A673 (cell line): ENCODE measurements around the gene TP53I13. TPM values are rescaled to one million over a fixed set of nuclear protein-coding genes. Genes with fewer than 3 reads are reported as not detected.

Source experiments
- BruUV-seq: library from RNA; stranded (reverse); fragments of 400-500 nt; replicated peaks from 2 replicates; lab custom pipeline; 2021; lab: Mats Ljungman, UMichigan
- CTCF ChIA-PET: fragments of 300-600 bp; sonication (Branson Sonifier 250); formaldehyde crosslinking; loops from one replicate; lab custom pipeline; 2022; ENCODE audit warnings: antibody characterized with exemption; lab: Charles Lee
- POLR2A ChIA-PET: fragments of 300-600 bp; sonication (Branson Sonifier 250); formaldehyde crosslinking; loops from one replicate; lab custom pipeline; 2022; ENCODE audit warnings: antibody characterized with exemption; ENCODE audit not compliant: low non-redundant PET; lab: Charles Lee
- DNase-seq: peaks from one replicate; pipeline ENCODE4 v3.0.0-alpha.2; 2015; ENCODE audit warnings: low spot score
- H3K27ac ChIP-seq: fragments of 200-600 bp; sonication (generic); 2 replicates; pipeline ENCODE4 v1.5.1; 2016; ENCODE audit warnings: mixed run types, low read depth, mild to moderate bottlenecking, mixed read lengths, antibody characterized with exemption, low read length; ENCODE audit not compliant: poor library complexity, severe bottlenecking
- H3K27me3 ChIP-seq: fragments of 200-600 bp; sonication (generic); replicated peaks from 2 replicates; pipeline ENCODE4 v1.6.1; 2017; ENCODE audit warnings: mixed run types, low read depth, mild to moderate bottlenecking, mixed read lengths, antibody characterized with exemption, low read length; ENCODE audit not compliant: insufficient read depth, poor library complexity
- H3K36me3 ChIP-seq: fragments of 200-600 bp; sonication (generic); 2 replicates; pipeline ENCODE4 v1.6.1; 2016; ENCODE audit warnings: mixed run types, mild to moderate bottlenecking, mixed read lengths, antibody characterized with exemption, low read length; ENCODE audit not compliant: insufficient read depth, poor library complexity, severe bottlenecking
- H3K4me1 ChIP-seq: fragments of 200-600 bp; sonication (generic); 2 replicates; pipeline ENCODE4 v1.6.1; 2017; ENCODE audit warnings: mixed run types, mild to moderate bottlenecking, mixed read lengths, antibody characterized with exemption, low read length; ENCODE audit not compliant: insufficient read depth, poor library complexity, severe bottlenecking
- H3K4me3 ChIP-seq: fragments of 200-600 bp; sonication (generic); 2 replicates; pipeline ENCODE4 v1.5.1; 2016; ENCODE audit warnings: low read depth, mixed run types, mild to moderate bottlenecking, mixed read lengths, low read length; ENCODE audit not compliant: poor library complexity, severe bottlenecking
- H3K9me3 ChIP-seq: fragments of 200-600 bp; sonication (generic); 2 replicates; pipeline ENCODE4 v1.6.1; 2016; ENCODE audit warnings: mixed run types, low read depth, mild to moderate bottlenecking, mixed read lengths, antibody characterized with exemption, low read length; ENCODE audit not compliant: poor library complexity, severe bottlenecking
- EZH2 ChIP-seq: fragments of 200-600 bp; sonication (generic); IDR thresholded peaks from 2 replicates; pipeline ENCODE4 v1.6.1; 2017; ENCODE audit warnings: borderline replicate concordance, low read depth, mild to moderate bottlenecking, mixed read lengths, antibody characterized with exemption, low read length; ENCODE audit not compliant: poor library complexity, severe bottlenecking
- intact Hi-C: fragments of 100-400 bp; cut with micrococcal nuclease; formaldehyde crosslinking; loops from one replicate; pipeline ENCODE4 v1.10.0; 2022; ENCODE audit not compliant: unreplicated experiment
- total RNA-seq: library from RNA; stranded (reverse); gene quantifications from 2 replicates; pipeline ENCODE4 v1.2.3, GENCODE V29; 2021
- TF ChIP-seq, protein P1 (sequence below): fragments of 300-800, 200-600 bp; sonication (generic); conservative IDR thresholded peaks from 2 replicates; pipeline ENCODE4 v1.5.1; 2017; ENCODE audit warnings: low read depth, mild to moderate bottlenecking, antibody characterized with exemption, low read length, moderate library complexity, mixed read lengths

The TP53I13 gene
- total RNA-seq, 1 experiment from 2014 or later, result 34.6 TPM

DNA sequence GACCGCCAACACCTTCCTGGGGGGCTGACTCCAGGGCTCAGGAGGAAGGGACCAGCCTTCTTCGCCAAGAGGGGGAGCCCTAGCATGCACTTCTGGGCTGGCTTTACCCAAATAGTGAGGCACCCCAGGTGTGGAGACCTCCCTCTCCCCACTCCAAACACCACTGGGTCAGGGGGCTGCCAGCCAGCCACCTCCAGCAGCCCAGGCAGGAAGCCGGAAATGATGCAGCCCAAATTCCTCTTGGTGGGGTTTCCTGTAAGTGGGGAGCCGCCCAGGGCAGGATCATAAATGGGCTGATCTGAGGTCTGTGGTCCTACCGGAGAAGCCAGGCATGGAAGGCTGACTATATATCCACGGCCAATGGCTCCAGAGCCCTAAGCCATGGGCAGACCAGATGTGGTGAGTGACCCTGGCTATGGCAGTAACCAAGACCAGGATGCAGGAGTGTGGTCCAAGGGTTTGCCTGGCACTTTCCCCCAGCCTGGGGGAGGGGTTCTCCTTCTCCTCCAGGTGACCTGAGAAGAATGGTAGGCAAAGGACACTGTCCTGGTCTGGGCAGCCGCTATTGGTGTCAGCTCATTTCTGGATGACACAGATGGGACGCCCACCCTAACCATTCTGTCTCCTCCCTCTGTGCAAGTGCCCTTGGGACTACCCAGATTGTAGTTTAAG lies 16.7 kb downstream of the TP53I13 start:
- Histone ChIP-seq H3K27me3 (no peaks in the 10 kb centered on the region), H3K4me1 (peaks cover 40% of the 10 kb centered on the region), H3K36me3 (peaks cover 34% of the 10 kb centered on the region), H3K9me3 (no peaks in the 10 kb centered on the region), H3K4me3 (no peak overlapping the region), H3K27ac (peak overlapping the region; percentile 61)
- BruUV-seq, result no TSS peak
- TF ChIP-seq, protein P1, sequence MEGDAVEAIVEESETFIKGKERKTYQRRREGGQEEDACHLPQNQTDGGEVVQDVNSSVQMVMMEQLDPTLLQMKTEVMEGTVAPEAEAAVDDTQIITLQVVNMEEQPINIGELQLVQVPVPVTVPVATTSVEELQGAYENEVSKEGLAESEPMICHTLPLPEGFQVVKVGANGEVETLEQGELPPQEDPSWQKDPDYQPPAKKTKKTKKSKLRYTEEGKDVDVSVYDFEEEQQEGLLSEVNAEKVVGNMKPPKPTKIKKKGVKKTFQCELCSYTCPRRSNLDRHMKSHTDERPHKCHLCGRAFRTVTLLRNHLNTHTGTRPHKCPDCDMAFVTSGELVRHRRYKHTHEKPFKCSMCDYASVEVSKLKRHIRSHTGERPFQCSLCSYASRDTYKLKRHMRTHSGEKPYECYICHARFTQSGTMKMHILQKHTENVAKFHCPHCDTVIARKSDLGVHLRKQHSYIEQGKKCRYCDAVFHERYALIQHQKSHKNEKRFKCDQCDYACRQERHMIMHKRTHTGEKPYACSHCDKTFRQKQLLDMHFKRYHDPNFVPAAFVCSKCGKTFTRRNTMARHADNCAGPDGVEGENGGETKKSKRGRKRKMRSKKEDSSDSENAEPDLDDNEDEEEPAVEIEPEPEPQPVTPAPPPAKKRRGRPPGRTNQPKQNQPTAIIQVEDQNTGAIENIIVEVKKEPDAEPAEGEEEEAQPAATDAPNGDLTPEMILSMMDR, result peak; percentile 44
- no peak for TF ChIP-seq EZH2
- no peak for DNase-seq
- intact Hi-C loops, result no loop called here
- ChIA-PET CTCF (no interaction called here), POLR2A (no interaction called here)

DNA sequence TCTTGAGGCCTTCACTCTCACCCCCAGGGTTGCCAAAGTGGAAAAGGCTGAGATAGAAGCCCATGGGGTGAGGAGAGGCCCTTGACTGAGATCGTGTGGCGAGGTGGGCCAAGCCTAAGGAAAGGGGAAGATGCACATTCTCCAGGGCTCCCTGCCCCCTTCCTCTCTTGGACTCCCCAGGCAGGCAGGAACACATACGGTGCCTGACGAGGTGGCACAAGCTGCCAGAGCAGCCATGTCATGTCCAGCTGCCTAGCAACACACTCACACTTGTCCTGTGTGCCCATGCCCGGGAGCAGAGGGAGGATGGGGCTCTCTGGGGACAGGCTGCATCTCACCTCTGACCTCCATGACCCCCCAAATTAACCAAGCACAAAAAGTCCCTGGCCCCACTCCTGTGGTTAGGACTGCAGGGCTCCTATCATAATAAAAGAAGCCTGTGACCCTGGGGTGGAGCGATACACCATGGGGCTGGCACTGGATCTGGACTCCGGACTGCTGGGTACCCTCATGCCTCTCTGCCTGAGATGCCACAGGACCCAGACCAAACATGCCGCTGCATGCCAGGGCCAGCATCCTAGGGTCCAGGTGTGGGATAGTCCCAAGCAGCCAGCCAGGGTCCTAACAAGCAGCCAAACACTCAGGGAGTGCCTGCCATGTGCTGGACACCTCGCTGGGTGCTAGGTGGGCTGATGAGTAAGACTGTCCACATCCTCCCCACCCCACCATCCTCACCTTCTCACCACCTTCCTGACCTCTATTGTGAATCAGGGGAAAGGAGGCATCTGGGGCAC lies 18.4 kb downstream of the TP53I13 start:
- ChIA-PET CTCF (interaction anchor here (0.6 kb wide), 1 partner anchor 221 kb away, joined by 3 read pairs; no protein-coding TSS in a partner anchor), POLR2A (no interaction called here)
- peaks cover 55% of the 10 kb centered on the region for H3K4me1 ChIP-seq
- H3K36me3 ChIP-seq, result peaks cover 20% of the 10 kb centered on the region
- no TSS peak for BruUV-seq
- H3K27me3 ChIP-seq, result no peaks in the 10 kb centered on the region
- H3K4me3 ChIP-seq, result peak overlapping the region; percentile 97
- no peak for DNase-seq
- H3K9me3 ChIP-seq, result no peaks in the 10 kb centered on the region
- TF ChIP-seq EZH2, result no peak
- TF ChIP-seq, protein P1, result no peak
- intact Hi-C loops, result no loop called here
- H3K27ac ChIP-seq, result peak overlapping the region; percentile 83

- no TSS peak for BruUV-seq
- no peaks in the 10 kb centered on the region for H3K27me3 ChIP-seq
- no peaks in the 10 kb centered on the region for H3K9me3 ChIP-seq
- intact Hi-C loops, result no loop called here
- ChIA-PET POLR2A (no interaction called here), CTCF (interaction anchor here (0.6 kb wide), 1 partner anchor 220 kb away, joined by 3 read pairs; no protein-coding TSS in a partner anchor)
- peaks cover 62% of the 10 kb centered on the region for H3K4me1 ChIP-seq
- no peak for DNase-seq
- H3K27ac ChIP-seq, result peak overlapping the region; percentile 83
- TF ChIP-seq EZH2, result no peak
- TF ChIP-seq, protein P1, result no peak
- peaks cover 13% of the 10 kb centered on the region for H3K36me3 ChIP-seq
- peak overlapping the region; percentile 97 for H3K4me3 ChIP-seq
Observed at GRCh38 chr17:29587591-29587990, 19.1 kb downstream of the TP53I13 start.
